GM12878 (cell line): ENCODE data around the gene PROX1.

Source experiments
- ATF2 ChIP-seq: IDR thresholded peaks from 2 replicates; pipeline ENCODE4 v1.6.1; 2012; ENCODE audit warnings: low read length, inconsistent platforms
- TF ChIP-seq, protein P1 (sequence below), 3 experiments: IDR thresholded peaks in 2 of 3; conservative IDR thresholded peaks in 1 of 3; 2 replicates each; pipeline ENCODE4 v1.5.1; 2011; ENCODE audit warnings: low read depth in 3 of 3, low read length in 3 of 3, mild to moderate bottlenecking in 3 of 3, control low read depth in 2 of 3, moderate library complexity in 2 of 3, inconsistent platforms in 1 of 3, mixed read lengths in 1 of 3; ENCODE audit not compliant: control insufficient read depth in 2 of 3, insufficient read depth in 1 of 3; ENCODE audit errors: extremely low read depth in 1 of 3

GRCh38 chr1:213968146-213968825, 19.5 kb upstream of the PROX1 start:
- TF ChIP-seq, protein P1, sequence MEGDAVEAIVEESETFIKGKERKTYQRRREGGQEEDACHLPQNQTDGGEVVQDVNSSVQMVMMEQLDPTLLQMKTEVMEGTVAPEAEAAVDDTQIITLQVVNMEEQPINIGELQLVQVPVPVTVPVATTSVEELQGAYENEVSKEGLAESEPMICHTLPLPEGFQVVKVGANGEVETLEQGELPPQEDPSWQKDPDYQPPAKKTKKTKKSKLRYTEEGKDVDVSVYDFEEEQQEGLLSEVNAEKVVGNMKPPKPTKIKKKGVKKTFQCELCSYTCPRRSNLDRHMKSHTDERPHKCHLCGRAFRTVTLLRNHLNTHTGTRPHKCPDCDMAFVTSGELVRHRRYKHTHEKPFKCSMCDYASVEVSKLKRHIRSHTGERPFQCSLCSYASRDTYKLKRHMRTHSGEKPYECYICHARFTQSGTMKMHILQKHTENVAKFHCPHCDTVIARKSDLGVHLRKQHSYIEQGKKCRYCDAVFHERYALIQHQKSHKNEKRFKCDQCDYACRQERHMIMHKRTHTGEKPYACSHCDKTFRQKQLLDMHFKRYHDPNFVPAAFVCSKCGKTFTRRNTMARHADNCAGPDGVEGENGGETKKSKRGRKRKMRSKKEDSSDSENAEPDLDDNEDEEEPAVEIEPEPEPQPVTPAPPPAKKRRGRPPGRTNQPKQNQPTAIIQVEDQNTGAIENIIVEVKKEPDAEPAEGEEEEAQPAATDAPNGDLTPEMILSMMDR (IDR thresholded peaks at IDR 0.05 in 2 of 3, conservative IDR thresholded peaks at IDR 0.05 in 1 of 3; ENCODE audit: control insufficient read depth in 2 of 3, extremely low read depth in 1 of 3, insufficient read depth in 1 of 3, low read depth in 3 of 3, low read length in 3 of 3) = no peak
- TF ChIP-seq ATF2 = no peak
